Epithelial cell of prostate (primary cell): ENCODE results near the gene ARHGAP10.
"Not testable (repeated sequence)": the region's sequence is repeated elsewhere in the genome, so short reads cannot be mapped to it uniquely, and the experiment has no call there.

Experiments used
- DNase-seq: peaks from one replicate; pipeline ENCODE4 v3.0.0-alpha.2; 2011; ENCODE audit warnings: low read depth, low spot score
- H3K27ac ChIP-seq: fragments of 450-650 bp; 2 replicates; pipeline ENCODE4 v1.5.1; 2017; ENCODE audit warnings: mild to moderate bottlenecking

The ARHGAP10 gene

DNA sequence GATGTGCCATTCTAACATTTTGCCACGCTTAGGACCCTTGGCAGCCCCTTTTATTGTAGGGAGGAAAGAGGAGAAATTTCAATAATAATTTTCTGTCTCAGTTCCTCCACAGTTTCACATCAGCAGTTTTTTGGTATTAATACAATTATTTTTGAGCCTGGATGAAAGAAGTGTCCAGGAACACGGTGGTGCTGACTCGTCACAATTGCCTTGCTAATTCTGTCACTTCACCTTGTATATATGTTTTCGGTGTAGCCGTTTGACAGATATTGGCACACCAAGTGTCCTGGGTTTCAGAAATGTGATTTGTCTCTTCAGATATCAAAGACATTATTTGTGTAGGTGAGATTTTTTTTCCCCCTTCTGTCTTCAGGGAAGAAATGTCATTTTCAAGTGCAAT lies 142.2 kb downstream of the ARHGAP10 start:
- H3K27ac ChIP-seq, result no peak overlapping the region
- DNase-seq, result no peak

DNA sequence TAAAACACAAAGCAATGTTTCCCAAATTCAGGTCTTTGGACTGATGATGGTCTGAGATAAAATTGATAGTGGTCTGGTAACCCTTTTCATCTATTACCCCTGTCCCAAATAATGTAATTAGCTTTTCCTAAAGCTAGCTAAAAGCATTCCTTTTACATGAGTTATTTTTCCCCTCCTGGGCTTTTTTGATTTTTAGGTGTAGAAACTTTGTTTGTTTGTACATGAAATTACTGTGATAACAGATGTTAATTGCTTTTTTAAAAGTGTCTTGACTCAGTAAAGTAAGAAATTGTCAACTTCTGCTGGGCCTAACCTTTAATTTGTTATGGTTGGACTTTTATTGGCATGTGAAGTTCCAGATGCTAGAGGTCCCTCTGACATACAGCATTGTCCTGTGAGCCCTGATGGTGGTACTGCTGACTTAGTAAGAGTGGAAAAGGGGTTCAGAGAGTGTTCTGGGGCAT lies 145.5 kb downstream of the ARHGAP10 start:
- DNase-seq, result no peak
- H3K27ac ChIP-seq, result no peak overlapping the region

- DNase-seq, result peak; percentile 3
- no peak overlapping the region for H3K27ac ChIP-seq
Measured at GRCh38 chr4:147879676-147880075, 147.8 kb downstream of the ARHGAP10 start.

GRCh38 chr4:147880511-147880910 lies 148.6 kb downstream of the ARHGAP10 start:
- H3K27ac ChIP-seq, result no peak overlapping the region
- no peak for DNase-seq

DNA sequence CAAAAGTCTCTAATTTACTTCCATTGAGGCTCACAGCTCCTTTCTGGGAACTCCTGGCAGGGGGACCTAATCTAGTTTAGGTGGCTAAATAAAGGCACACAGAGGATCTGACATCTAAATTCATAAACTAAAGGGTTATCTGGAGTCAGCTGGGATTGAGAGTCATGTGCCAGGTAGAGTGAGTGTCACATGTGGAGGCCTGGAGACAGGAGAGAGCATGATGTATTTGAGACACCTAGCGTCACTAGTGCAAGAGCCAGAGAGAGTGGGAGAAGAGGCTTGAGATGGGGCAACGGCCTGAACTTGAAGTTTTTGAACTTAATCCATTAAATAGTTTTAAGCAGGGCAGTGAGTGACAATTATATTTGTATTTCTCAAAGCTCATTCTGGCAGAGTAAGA lies 152.6 kb downstream of the ARHGAP10 start:
- H3K27ac ChIP-seq, result no peak overlapping the region
- no peak for DNase-seq

DNA sequence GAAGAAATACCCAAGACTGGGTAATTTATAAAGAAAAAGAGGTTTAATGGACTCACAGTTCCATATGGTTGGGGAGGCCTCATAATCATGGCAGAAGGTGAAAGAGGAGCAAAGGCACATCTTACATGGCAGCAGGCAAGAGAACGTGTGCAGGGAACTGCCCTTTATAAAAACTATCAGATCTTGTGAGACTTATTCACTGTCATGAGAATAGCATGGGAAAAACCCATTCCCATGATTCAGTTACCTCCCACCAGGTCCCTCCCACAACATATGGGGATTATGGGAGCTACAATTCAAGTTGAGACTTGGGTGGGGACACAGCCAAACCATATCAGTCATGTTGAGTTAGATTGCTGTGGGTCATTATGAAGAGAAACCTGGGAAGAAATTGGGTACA lies 153.3 kb downstream of the ARHGAP10 start:
- not testable (repeated sequence) for DNase-seq, H3K27ac ChIP-seq

GRCh38 chr4:147891476-147892115 lies 159.7 kb downstream of the ARHGAP10 start:
- DNase-seq, result no peak
- H3K27ac ChIP-seq, result no peak overlapping the region

- H3K27ac ChIP-seq, result no peak overlapping the region
- DNase-seq, result no peak
Measured at GRCh38 chr4:147899512-147899911, 167.6 kb downstream of the ARHGAP10 start.

- H3K27ac ChIP-seq, result no peak overlapping the region
- no peak for DNase-seq
Measured at GRCh38 chr4:147901388-147901787, 169.5 kb downstream of the ARHGAP10 start.

DNA sequence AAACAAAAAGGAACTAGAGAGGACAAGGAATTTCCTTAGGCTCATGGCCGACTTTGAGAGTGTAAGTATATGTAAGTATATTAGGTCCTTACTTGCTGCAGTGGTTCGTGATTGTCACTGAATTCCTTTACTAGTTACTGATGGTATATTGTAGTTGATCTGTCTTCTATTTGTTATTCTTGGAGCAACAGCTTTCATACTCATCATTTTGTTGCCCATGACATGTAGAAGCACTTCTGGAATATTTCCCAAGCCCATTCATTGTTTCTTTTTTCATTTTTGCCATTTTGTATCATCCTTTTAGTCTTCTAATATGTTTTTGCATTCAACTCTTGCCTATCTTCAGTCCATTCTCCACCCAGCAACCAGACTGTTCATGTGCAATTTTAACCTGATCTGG lies 170.0 kb downstream of the ARHGAP10 start:
- H3K27ac ChIP-seq, result no peak overlapping the region

GRCh38 chr4:147909225-147909624 lies 177.3 kb downstream of the ARHGAP10 start:
- DNase-seq, result no peak
- H3K27ac ChIP-seq, result no peak overlapping the region

More for the DNA sequence above, 170.0 kb downstream of the ARHGAP10 start:
- DNase-seq, result no peak

DNA sequence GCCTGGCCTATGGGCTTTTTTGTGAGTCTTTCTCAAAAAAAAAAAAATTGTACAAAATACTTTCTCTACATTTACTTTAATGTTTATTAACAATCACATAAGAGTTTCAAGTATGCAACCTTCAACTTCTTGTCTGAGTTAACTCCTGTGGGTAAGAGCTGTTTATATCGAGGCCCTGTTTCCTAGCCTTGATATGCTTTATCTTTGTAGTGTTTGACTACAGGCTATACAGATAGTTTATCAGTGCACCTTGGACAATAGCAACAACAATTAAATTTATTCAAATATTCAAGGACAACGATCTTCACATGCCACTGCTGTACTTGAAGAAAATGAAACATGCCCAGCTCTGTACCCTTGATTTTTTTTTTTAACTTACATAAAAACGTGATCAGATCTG lies 178.4 kb downstream of the ARHGAP10 start:
- no peak overlapping the region for H3K27ac ChIP-seq
- DNase-seq, result no peak

GRCh38 chr4:147912106-147912505 lies 180.2 kb downstream of the ARHGAP10 start:
- H3K27ac ChIP-seq, DNase-seq: not testable (repeated sequence)

- DNase-seq, result no peak
- no peak overlapping the region for H3K27ac ChIP-seq
Measured at GRCh38 chr4:147913137-147913536, 181.2 kb downstream of the ARHGAP10 start.

DNA sequence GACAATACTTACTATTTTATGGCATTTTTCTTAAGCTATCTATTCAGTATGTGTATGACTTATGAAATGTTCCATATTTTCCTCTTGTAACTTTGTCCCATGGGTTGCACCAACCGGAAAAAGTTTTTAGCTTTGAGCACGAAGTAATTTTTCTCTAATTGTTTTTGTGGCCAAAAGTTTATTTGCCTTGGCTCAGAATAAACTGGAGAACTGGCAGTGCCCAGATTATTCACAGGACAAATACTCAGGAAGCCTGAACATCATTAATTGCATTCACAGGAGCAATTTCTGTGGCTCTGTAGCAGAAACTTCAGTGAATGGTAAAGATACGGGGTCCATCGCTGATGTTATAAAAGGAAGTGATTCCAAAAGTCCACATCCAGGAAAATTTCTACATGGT lies 184.5 kb downstream of the ARHGAP10 start:
- no peak for DNase-seq
- H3K27ac ChIP-seq, result no peak overlapping the region

GRCh38 chr4:147923381-147923780 lies 191.5 kb downstream of the ARHGAP10 start:
- no peak overlapping the region for H3K27ac ChIP-seq
- no peak for DNase-seq

DNA sequence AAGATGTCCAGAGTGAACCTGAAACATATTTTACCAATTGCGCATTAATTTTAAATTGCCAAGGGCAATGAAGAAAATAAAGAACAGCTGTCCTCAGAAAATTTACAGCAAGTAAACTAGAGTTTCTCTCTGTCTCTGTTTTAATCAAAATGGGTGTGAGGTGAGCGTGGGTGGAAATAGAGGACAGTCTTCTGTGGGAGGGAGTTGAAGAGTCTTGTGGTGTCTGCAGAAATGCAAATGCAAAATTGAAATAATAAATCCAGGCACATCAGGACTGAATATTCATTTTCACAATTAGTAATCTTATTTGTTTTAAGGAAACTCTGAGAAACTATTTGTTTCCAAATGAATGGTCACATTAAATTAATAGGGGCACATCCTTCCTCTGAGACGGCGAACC lies 192.0 kb downstream of the ARHGAP10 start:
- DNase-seq, result no peak

GRCh38 chr4:147924604-147925412 lies 192.9 kb downstream of the ARHGAP10 start:
- DNase-seq, result no peak
- no peak overlapping the region for H3K27ac ChIP-seq

More for the DNA sequence above, 192.0 kb downstream of the ARHGAP10 start:
- H3K27ac ChIP-seq, result no peak overlapping the region

DNA sequence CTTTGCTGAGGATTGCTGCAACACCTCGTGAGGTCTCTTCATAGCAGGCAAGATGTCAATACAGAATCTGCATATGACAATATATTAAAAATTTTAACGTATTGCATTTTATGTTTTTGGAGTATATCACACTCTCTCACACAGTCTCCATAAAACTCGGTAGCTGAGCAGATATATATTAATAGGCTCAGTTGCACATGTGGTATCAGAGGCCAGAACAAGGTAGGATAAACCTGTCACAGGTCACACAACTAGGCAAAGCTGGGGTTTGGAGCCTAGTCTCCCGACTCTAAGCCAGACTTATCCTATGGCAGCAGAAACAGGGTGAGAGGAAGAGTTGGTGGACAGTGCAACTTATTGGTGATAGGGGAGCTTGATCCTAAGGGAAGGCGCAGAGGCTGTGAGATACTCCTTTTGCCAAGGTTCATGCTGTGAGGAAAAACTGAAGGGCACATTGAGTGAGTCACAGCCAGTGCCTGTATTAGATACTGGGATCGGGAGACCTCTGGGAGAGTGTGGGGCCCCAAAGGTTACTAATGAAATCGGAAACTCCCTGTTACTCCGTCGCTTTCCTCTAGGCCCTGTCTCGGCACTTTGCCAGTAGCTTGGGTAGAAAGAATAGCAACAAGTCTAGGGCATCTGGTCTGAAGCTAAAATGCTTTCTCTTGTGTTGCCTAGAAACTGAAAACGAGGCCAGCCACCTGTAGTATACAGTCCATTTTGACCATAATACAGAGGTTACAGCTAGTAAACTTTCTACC lies 195.7 kb downstream of the ARHGAP10 start:
- H3K27ac ChIP-seq, result no peak overlapping the region
- no peak for DNase-seq

GRCh38 chr4:147928400-147928799 lies 196.5 kb downstream of the ARHGAP10 start:
- DNase-seq, result no peak
- H3K27ac ChIP-seq, result no peak overlapping the region

DNA sequence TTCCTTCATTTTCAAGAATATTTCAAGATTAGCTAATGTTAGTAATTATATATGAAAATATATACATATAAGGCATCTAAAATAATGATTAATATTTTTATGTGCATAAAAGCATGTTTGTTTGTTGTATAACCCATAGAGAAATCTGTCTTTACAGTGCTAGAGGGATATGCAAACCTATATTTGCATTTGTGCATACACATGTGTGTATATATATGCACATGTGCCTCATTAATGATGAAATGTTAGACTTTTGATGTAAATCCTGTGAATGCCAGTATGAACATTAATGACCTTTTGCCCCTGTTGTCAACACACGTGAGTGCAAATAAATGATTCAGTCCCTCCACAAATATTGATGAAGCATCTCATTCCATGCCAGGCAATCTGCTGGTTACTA lies 197.9 kb downstream of the ARHGAP10 start:
- no peak for DNase-seq
- H3K27ac ChIP-seq, result no peak overlapping the region
